DMS53 treated with DMSO at 0.1 percent for 48 hours (cell line): ENCODE data around the gene VANGL2.
A peak's percentile ranks its signal among the peaks of the same experiment; 100 is the strongest.

Experiments
- DNase-seq: peaks from one replicate; lab custom pipeline; 2025; ENCODE audit not compliant: unreplicated experiment; lab: John Stamatoyannopoulos, UW

The VANGL2 gene

DNA sequence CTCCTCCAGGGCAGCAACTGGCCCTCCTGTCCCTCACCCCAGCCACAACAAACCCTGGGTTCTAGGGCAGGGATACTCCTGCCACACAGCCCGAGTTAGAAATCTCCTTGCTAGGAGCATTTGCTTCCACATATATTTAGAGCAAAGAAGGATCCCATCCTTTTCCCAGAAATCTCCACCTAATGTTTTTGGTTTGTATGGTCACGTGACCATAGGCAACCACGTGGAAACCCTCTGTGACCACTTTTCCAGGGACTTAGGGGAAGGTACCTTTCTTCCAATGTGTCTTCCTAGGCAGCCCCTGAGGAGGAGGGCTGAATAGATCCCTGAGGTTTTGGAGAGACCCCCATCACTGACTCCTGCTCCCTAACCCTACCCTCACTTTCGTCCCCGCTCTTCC lies 25.5 kb downstream of the VANGL2 start:
- DNase-seq: no peak

DNA sequence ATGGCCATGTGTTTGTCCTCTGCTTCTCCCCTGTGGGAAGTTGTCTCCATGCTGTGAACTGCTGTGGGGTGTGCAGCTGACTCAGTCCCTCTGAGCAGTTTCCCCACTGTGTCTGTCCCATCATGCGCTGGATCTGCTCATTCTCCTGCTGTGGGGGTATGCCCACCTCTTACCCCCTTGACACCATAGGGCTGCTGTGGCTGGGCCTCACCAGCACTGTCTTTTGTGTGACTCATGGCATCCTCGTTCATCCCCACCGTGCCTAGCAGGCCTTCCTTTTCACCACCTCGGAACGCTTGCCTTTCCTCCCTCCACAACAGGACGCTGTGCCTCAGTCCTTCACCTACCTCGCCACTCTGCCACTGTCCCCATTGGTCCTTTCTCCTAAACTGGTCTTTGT lies 27.3 kb downstream of the VANGL2 start:
- DNase-seq: no peak

DNA sequence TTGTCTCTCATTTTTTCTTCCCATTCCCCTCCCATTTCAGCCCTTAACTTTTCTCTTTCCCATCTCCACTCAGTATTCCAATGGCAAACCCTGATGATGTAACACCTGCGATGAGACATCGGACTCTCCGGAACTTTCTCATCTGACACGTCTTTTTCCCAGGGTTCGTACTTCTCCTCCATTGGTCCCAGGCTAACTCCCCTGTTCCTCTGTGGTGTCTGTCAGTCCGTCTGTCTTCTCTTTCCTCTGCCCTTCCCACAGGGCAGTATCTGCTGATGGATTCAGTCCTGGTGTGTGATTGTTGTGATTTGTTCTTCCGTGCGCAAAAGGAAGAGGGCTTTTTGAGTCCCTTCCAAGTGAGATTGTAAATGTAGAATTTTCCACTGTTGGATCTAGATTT lies 27.7 kb downstream of the VANGL2 start:
- no peak for DNase-seq

- peak; percentile 63 for DNase-seq
Measured at GRCh38 chr1:160428655-160429054, 28.3 kb downstream of the VANGL2 start.

- no peak for DNase-seq
Measured at GRCh38 chr1:160429125-160429561, 28.8 kb downstream of the VANGL2 start.

DNA sequence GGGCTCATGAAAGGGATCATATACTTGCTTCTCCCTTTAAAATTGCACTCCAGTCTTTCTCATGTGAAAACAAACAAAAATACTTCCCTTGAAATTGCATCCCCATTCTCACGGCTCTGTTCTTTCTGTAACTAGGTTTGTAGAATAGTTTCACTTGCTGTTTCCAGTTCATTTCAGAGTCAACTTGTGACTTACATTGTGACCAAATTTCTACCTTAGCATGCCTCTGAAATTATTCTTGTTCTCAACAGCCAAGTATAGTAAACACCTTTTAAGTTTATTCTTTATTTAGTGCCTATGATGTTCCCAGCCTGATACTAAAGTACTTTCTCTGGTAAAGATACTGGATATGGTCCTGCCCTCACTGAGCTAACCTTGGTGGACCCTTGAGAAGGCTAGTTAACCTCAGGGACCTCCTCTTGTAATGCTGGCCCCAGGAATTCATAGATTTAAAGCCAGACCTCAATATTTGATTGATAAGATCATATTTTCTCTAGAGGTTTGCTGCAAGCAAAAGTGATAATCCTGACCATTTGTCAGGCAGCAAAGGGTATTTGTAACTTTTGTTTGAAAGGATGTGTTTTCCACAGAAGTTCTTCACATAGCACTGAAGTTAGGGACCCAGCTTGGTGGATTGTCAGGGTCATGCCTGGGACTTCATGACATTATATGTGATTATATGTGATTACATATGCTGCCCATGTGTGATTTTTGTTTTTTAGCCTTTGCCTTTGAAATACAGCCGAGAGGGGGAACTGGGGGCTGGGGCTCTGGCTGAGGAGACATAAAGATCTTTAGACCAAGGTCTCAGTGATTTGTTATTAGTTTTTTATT lies 29.6 kb downstream of the VANGL2 start:
- no peak for DNase-seq

- no peak for DNase-seq
Measured at GRCh38 chr1:160431006-160431405, 30.6 kb downstream of the VANGL2 start.

GRCh38 chr1:160431571-160431970 lies 31.2 kb downstream of the VANGL2 start:
- DNase-seq: no peak

GRCh38 chr1:160432371-160432786 lies 32.0 kb downstream of the VANGL2 start:
- no peak for DNase-seq

DNA sequence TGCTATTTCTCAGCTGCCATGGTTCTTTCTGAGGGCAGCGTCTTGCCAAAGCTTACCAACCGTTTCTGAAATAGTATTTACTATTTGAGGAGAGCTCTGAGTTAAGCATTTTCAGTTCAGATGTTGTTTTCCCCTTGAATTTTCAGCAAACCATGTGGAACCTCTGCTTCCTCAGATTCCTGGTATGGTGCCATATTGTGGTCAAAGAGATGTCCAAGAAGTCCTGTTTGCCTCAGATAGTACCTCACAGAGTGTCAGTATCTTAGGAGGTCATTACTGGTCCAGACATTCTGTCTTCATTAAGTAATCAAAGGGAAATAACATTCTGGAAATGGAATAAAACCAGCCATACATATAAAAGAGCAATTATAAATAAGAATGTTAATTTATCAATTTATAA lies 36.6 kb downstream of the VANGL2 start:
- DNase-seq: no peak

- peak; percentile 17 for DNase-seq
Measured at GRCh38 chr1:160437432-160438316, 37.3 kb downstream of the VANGL2 start.

GRCh38 chr1:160438317-160438918 lies 38.1 kb downstream of the VANGL2 start:
- no peak for DNase-seq

- DNase-seq: no peak
Measured at GRCh38 chr1:160438935-160439334, 38.6 kb downstream of the VANGL2 start.

GRCh38 chr1:160439718-160440117 lies 39.4 kb downstream of the VANGL2 start:
- DNase-seq: no peak

GRCh38 chr1:160446945-160447600 lies 46.7 kb downstream of the VANGL2 start:
- DNase-seq: no peak

DNA sequence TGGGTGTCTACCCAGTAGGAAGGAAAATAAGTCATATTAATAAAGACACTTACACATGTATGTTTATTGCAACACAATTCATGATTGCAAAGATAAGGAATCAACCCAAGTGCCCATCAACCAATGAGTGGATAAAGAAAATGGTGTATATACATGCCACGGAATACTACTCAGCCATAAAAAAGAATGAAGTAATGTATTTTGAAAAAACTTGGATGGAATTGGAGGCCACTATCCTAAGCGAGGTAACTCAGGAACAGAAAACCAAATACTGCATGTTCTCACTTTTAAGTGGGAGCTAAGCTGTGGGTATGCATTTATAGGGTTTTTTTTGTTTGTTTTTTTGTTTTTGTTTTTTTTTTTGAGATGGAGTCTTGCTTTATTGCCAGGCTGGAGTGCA lies 49.1 kb downstream of the VANGL2 start:
- no peak for DNase-seq

DNA sequence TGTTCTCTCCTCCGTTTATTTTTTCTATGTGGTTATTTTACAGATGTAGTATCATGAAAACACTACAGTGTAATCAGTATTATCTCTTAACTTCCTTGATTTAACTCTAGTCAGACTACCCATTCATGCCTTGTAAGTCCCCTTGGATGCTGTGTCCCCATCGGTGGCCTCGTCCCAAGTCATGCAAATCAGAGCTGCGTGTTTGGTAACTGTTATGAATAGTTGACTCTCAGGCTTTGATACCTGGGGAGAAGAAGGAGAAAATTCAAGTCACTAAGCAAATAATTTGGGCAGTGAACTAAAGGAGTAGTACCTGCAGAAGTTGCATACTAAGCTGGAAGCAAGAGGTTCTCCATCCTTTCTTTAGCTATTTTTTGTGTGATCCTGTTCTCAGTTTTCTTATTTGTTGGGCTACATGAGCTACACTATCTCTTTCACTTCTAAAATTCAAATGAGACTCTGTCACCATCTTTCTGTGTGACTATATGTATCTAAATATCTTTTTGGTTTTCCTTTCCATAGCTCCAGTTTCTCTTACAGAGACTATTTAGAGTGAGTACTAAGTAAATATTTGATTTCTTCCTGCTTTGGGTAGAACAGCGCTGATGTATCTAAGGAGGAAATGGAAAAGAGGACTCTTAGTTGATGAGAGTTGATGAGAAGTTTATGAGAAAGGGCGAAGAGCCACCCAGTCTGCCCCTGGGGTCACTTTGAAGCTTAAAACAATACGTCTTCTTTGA lies 50.9 kb downstream of the VANGL2 start:
- DNase-seq: peak; percentile 73

GRCh38 chr1:160451859-160452232 lies 51.5 kb downstream of the VANGL2 start:
- no peak for DNase-seq

DNA sequence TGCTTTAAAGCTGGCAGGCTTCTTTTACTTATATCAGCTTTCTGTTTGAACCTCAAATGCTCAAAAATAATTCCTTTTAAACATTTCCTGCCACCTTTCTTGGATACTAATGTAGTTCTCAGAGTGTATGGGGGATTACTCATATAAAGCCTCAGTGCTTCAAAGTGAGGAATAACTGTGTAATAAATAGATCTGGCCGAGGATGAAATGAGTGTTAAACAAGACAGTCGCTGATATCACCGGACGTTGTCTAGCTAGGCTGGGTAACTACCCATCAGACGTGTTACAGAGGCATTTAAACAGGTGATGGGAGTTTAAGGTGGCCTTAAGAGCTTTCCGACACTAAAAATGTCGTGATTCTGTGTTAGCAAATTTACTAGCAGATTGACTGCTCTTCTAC lies 53.1 kb downstream of the VANGL2 start:
- DNase-seq: no peak

GRCh38 chr1:160454371-160455152 lies 54.2 kb downstream of the VANGL2 start:
- DNase-seq: no peak
